NCI-H82 treated with DMSO at 0.1 percent for 48 hours (cell line): ENCODE measurements around the gene DARS2.
"Not testable (repeated sequence)": the region's sequence is repeated elsewhere in the genome, so short reads cannot be mapped to it uniquely, and the experiment has no call there.

Source experiments
- DNase-seq: peaks from one replicate; lab custom pipeline; 2025; ENCODE audit not compliant: unreplicated experiment; lab: John Stamatoyannopoulos, UW

Gene DARS2

DNA sequence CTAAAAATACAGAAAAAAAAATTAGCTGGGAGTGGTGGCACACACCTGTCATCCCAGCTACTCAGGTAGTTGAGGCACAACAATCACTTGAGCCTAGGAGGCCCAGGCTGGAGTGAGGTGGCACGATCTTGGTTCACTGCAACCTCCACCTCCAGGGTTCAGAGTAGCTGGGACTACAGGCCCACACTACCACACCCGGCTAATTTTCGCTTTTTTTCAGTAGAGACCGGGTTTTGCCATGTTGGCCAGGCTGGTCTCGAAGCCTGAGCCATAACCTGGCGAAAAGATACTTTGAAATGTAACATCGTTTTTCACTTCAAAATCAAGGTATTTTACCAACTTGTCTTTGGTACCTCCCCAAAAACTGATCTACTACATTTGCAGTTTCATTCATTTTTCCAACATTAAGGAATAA, 37.3 kb downstream of the DARS2 start:
- DNase-seq: no peak

DNA sequence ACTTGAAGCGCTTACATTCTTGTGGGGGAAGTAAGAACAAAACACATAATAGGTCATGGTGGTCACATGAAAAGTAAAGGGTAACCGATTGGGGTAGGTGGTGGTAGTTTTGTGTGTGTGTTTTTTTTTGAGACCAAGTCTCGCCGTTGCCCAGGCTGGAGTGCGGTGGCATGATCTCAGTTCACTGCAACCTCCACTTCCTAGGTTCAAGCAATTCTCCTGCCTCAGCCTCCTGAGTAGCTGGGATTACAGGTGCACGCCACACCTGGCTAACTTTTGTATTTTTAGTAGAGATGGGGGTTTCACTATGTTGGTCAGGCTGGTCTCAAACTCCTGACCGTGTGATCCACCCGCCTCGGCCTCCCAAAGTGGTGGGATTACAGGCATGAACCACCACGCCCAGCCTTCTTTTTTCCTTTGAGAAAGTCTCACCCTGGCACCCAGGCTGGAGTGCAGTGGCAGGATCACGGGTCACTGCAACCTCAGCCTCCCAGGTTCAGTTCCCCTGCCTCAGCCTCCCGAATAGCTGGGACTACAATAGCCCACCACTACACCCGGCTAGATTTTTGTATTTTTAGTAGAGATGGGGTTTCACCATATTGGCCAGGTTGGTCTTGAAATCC, 37.8 kb downstream of the DARS2 start:
- DNase-seq: not testable (repeated sequence)

DNA sequence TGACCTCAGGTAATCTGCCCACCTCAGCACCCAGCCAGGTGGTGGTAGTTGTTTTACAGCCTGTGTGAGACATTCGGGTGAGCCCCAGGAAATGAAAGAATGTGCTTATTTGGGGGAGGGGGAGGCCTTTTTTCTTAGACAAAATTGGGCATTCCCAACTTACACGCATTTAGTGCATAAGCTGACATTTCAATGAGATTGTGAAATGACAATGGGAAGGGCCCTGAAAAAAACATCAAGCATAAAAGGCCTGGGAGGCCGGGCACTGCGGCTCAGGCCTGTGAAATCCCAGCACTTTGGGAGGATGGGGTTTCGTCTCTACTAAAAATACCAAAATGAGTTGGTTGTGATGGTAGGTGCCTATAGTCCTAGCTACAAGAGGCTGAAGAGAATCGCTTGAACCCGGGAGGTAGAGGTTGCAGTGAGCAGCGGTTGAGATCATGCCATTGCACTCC, 38.3 kb downstream of the DARS2 start:
- no peak for DNase-seq

DNA sequence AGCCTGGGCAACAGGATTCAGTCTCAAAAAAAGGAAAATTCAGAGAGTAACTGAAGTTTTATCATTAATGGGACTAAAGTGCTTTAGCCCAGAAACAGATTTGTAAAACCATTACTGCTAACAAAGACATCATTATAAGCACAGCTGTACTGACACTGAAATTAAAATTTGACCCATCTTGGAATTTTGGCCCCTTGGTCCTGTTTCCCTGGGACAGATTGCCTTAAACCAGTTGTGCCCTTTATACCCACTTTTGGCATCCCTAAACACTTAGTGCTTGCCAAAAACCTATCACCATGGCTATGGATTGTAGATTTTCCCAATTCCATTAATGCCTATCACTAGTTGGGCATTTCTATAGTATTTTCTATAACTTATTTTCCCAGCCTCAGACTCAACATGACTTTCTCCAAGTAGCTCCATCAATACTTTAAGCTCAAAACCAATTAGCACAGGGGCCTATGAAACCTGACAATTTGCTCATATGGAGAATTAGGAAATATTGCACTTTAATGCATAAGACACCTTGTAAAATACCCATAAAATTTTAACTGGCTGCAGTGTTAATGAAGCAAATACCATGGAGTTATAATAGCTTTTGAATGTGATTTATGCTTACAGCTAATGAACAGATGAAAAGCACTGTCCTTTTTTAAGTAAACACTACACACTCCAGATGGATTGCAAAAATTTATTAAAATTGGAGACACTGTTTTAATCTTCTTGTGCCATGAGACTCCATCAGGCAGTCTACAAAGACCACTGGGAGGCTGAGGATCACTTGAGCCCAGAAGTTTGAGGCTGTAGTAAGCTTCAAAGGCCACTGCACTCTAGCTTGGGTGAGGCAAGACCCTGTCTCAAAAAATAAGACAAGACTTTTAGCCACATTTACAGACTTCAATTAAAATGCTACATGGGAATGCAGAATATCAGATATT, 39.0 kb downstream of the DARS2 start:
- DNase-seq: no peak

DNA sequence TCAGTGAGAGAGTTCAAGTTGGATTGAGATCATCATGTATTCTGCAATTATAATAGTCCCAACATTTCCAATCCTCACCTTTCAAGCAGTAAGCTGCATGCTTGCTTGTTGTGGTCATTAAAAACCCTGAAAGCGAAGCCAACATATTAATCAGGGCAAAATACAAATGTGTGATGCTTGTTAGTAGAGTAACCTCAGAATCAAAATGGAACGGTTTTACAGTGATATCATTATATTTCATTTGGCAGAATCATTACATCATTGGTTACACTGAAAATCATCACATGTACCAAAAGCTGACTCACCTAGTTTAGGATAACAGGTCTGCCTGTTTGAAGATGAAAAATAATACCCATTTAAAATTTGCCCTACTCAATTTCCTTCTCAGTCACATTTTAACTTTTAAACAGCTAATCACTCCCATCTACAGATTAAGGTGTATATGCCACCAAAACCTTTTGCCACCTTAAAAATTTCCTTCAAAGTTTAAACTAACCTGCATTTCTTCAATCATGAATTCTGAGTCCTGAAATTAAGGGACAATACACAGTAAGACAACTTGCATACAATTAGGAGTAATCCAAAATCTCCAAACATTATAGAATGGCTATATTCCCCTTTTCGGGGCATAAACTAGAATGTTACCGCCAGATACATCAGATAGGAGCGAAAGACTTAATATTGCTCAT, 39.9 kb downstream of the DARS2 start:
- no peak for DNase-seq

DNA sequence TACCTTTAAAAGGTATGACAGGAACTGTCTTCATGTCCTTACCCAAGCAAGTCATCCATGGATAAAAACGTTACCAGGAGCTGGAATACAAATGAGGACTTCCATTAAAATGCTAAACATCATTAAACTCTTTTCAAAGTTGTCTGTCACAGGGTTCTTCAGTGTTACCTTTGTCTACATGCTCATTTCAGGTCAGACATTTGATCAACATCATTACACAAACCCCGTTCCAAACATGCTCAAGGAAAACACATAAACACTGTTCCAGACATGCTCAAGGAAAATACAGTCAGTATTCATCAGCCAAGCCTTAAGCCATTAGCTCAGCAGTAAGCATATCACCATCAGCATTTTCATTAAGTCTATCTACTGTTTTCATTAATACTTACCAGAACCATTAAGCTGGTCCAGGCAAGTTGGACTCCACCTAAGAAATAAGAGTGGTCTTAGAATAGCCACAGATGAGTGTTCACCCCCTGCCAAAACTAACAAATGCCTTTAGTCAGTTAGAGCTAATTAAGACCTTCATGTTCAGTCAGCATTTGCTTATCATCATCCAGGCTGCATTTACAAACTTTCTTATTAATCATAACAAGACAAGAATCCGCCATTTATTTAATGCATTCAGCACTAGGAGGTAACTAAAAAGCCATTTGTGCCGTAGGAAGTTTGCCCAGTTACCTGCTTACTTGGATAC, 41.1 kb downstream of the DARS2 start:
- no peak for DNase-seq

DNA sequence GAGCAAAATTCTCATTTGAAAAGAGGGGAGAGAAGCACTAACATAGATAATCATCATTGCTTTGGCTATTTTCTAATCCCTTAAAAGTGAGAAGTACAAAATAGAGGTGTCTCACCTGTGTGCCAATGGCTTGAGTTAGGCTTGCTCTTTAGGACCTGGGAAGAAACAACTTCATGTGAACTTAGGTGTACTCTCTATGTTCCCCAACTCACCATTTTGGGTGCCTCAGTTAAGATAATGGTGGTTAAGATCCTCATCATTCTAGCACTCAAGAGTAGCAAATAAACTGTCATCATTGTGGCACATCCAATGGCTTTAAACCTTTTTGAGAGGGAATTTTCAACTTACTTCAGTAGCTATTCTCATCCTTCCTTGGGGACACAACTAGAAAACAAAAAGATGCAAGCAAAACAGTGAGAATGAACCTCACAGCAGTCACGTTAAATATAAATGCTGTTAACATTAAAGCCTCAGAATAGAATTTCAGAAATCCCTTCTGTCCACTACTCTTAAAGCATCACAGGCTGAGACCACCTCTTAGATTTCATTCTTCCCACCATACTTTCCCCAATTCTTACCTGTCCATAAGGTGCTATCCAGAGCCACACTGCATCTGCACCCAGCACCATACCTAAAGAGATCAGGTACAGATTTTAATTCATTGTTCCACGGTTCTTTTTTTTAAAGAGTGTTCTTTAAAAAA, 42.1 kb downstream of the DARS2 start:
- no peak for DNase-seq

DNA sequence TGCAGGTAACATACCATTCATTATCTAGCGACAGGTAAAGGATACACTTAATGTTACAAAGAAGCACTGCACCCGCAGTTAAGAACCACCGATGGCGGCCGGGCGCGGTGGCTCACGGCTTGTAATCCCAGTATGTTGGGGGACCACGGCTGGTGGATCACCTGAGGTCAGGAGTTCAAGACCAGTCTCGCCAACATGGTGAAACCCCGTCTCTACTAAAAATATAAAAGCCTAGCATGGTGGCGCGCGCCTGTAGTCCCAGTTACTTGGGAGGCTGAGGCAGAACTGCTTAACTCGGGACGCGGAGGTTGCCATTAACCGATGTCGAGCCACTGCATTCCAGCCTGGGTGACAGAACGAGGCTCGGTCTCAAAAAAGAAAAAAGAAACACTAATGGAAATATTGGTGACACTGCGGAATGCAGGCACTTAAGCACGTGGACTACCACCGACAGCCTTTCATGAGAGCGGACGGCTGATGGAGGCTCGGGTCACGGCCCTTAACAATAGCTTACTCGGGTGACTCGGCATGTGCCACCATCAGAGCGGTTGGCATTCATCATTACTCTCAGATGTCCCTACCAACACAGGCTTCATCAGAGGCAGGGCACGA, 42.8 kb downstream of the DARS2 start:
- no peak for DNase-seq

DNA sequence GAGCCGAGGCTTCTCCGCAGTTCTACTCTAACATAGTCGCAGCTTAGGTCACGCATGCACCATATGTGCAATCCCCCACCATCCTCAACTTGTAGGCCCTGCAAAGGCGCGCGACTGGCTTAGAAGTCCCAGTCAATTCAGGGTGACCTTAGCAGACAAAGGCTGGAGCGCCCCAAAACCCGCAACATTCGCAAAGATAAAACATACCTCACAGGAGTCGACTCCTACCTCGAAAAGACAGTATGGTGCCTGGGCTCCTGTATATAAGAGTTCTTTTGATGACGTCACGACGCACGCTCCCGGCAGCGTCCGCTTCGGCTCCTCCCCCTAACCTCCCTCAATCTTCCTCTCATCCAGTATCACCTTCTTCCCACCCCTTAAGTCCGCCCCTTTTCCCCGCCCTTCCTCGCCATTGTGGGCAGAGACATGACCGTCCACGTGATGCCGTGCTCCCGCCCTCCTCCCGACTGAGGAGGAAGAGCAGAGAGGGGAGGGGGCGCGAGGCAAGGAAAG, 43.3 kb downstream of the DARS2 start, which contains the start of gene GAS5:
GAS5 (minus strand) TSS at position 237 of the 513 bp plus-strand sequence.
- peak; percentile 100 for DNase-seq

DNA sequence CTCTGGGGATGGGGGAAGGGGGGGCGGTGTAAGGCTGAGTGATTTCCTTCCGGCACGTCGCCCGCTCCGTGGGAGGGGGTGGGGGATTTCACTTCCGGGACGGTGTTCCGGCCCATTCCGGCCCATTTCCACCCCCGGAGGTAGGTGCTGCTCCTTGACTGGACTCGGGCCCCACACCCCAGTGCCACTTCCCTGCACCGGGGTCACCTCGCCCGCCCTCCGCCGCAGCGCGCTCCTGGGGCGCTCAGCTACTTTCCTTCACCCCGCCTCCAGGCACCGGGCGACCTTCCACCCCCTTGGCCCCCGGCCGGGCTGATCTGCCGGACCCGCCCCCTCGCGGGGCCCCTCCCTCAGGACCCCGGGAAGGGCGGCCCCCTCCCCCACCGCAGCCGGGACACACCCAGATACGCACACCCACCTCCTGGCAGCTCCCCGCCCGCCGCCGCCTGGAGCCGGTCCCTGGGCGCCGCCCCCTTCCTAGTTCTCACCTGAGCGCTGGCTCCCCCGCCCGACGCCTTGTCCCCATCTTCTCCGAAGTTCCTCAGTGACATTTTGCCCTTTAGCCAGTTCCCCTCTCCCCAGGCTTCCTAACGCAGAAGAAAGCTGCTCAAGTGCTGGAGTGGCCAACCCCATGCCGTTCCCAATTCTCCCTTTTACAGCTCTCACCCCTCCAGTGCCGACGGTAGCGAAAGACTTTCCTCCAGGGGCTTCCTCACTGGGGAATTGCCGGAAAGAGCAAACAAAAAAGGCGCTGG, 44.0 kb downstream of the DARS2 start, which contains the start of gene ZBTB37:
ZBTB37 (plus strand) TSS at position 115 of the 755 bp plus-strand sequence. CDS start 1,846 bp downstream, outside the sequence.
- peak; percentile 88 for DNase-seq

DNA sequence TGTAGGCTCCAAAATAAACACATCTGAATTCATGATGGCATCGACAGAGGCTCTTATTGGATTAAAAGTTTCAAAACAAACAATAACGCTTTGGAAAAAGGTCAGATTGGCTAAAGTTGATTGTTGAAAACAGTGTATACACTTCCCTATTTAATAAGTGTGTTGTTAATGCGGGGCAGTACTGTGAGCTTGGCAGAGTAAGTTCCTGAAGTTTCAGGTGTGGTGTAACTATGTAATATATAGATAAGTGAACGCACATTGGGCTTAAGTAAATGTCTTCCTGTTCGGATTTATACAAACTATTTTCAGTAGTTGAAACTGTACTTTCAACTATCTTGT, 44.5 kb downstream of the DARS2 start:
- no peak for DNase-seq

DNA sequence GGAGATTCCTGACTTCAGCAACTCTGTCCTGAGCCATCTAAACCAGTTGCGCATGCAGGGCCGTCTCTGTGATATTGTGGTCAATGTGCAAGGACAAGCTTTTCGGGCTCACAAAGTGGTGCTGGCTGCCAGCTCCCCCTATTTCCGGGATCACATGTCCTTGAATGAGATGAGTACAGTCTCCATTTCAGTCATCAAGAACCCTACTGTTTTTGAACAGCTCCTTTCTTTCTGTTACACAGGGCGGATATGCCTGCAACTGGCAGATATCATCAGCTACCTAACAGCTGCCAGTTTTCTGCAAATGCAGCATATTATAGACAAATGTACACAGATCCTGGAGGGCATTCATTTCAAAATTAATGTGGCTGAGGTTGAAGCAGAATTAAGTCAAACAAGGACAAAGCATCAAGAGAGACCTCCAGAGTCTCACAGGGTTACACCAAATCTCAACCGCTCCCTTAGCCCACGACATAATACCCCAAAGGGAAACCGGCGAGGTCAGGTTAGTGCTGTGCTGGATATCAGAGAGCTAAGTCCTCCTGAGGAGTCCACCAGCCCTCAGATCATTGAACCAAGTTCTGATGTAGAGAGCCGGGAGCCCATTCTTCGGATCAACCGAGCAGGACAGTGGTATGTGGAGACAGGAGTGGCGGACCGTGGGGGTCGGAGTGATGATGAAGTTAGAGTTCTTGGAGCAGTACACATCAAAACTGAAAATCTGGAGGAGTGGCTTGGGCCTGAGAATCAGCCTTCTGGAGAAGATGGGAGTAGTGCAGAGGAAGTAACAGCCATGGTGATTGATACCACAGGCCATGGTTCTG, 46.0 kb downstream of the DARS2 start:
- DNase-seq: no peak

DNA sequence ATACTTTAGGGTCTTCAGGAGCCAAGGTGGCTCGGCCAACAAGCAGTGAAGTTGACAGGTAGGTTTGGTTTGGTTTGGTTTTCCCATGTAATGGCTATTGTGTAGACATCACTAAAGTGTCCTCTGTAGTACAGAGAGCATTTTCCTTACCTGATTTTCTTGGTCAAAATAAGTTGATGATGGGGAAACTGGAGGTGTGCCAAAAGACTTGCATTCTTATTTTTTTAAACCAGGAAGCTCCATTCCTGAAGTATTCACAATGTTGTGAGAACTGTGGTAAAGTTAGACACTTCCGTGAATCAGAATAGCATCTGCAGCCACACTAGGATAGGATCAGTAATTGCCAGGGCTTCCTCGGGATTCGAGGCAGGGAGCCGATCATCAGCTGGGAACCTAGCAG, 46.6 kb downstream of the DARS2 start:
- no peak for DNase-seq

DNA sequence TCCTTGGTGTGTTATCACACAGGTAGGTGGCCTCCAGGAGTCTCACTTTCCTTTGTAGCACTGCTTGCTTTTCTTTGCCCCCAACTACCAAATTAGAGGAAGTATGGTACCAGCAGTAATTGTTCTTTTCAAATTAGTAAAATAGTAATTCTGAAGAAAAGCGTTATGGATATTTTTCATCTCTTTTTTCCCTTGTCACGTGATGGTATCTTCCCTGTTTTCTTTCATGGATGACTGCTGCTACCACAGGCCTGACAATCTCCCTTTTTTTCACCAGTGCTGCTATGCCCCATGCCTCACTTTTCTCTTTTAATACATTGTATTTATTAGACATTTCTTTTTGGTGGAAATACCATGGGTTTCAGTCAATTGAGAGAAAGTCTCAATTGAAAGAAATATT, 47.0 kb downstream of the DARS2 start:
- DNase-seq: no peak

DNA sequence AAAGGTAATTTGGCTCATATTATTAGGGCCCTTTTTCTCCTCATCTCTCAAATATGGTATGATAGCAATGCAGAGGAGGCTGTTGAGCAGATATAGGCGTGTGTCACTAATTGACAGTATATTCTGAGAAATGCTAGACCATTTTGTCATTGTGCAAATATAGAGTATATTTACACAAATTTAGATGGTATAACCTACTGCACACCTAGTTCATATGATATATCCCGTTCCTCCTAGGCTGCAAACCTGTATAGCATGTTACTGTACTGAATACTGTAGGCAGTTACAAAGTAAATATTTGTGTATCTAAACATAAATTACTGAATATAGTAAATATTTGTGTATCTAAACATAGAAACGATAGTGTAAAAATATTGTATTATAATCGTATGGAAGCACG, 52.3 kb downstream of the DARS2 start:
- DNase-seq: no peak

DNA sequence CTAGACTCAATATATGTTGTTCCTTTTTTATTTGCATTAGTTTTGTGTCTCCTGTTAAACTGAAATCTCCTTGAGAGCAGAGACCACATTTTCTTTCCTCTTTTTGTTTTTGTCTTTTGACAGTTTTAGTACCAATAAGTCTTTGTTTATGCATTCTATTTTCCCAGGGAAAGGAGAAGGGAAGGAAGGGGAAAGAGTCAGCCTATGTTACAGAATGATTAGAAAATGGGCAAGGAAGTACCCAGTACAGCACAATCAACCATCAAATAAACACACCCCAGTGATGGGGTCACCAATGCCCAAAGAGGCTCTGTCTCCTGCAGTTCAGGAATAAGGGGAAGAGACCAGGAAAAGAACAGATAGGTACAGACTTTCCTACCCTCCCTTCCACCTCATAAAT, 53.8 kb downstream of the DARS2 start:
- no peak for DNase-seq

DNA sequence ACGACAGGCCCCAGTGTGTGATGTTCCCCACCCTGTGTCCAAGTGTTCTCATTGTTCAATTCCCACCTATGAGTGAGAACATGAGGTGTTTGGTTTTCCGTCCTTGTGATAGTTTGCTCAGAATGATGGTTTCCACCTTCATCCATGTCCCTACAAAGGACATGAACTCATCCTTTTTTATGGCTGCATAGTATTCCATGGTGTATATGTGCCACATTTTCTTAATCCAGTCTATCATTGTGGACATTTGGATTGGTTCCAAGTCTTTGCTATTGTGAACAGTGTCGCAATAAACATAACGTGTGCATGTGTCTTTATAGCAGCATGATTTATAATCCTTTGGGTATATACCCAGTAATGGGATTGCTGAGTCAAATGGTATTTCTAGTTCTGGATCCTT, 56.6 kb downstream of the DARS2 start:
- not testable (repeated sequence) for DNase-seq

DNA sequence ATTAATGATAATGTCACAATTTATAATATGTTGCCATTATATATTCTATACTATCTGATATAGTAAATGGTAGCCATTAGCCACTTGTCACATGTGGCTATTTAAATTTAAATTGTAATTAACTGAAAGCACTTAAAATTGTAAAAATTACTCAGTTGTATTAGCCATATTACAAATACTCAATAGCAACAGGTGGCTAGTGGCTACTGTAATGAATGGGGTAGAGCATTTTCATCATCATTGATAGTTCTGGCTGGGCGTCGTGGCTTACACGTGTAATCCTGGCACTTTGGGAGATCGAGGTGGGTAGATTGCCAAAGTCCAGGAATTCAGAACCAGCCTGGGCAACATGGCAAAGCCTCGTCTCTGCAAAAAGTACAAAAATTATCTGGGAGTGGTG, 60.2 kb downstream of the DARS2 start:
- DNase-seq: no peak
